GM19328 (cell line): Measurements from ENCODE around the gene FNIP1.
"Not testable (repeated sequence)": the region's sequence is repeated elsewhere in the genome, so short reads cannot be mapped to it uniquely, and the experiment has no call there.

Experiments used
- ATAC-seq: cut with Tn5 transposase; IDR thresholded peaks from one replicate; pipeline ENCODE4 v1.9.1; 2021; ENCODE audit warnings: mild to moderate bottlenecking, moderate library complexity; ENCODE audit not compliant: unreplicated experiment

The FNIP1 gene

DNA sequence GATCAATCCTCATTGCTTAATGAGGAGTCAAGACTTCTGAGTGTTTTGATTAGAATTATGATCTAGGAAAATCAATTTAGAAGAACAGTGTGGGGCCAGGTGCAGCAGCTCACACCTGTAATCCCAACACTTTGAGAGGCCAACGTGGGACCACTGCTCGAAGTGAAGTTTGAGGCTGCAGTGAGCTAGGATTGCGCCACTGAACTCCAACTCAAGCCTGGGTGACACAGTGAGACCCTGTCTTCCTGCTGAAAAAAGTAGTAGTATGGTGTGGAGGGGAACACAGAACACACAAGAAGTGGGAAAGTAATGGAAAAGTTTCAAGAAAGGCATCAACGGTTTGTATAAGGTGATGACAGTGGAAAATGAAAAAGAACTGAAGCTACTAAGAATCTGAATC is 9.1 kb downstream of the FNIP1 start:
- ATAC-seq = no peak

DNA sequence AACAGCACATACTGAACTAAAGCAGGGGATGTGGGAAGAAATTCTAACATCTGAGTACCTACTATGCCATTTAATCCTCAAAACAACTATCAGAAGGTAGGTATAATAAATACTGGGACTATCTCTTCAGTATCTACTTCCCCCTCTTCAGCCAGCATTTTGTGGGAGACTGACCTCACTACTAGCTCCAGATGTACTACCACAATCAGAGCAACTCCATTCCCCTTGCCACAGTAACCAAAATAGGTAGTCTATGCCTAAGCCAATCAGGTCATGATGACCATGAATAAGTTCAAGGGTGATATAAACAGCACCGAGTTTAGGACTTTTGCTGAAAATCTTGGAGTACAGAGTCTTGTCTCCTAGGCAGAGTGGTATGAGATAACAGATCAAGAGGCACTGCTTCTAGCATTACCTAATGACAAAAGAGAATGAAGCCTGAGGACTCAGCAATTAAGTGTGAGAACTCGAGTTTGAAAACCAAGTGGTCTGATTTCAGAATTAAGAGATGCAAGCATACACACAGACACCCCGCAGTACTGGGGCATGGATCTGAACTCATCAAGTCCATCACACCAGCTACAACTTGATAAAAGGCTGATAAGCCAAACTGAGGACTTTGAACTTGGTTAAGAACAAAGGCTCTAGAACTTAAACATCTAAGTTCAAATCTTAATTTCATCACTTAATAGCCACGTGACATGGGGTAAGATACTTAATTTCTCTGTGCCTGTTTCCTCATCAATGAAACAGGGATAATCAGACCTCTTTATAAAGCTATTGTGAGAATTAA is 9.7 kb downstream of the FNIP1 start:
- ATAC-seq = no peak

DNA sequence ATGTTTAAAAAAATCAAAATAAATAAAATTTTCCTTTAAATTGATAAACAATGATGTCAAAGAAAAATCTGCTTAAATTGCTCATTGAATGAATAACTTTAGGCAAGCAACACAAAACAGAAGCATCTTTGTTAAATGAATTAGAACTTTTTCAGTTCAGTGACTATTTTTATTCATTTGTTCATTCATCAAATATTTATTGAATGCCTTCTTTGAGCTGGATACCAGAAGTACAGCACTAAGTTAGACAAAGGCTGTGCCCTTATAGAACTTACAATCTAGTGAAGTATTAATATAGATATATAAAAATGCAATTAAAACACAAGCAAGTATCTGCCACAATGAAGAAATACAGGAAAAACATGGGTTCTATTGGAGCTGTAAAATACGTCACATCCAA is 10.8 kb downstream of the FNIP1 start:
- ATAC-seq = no peak

DNA sequence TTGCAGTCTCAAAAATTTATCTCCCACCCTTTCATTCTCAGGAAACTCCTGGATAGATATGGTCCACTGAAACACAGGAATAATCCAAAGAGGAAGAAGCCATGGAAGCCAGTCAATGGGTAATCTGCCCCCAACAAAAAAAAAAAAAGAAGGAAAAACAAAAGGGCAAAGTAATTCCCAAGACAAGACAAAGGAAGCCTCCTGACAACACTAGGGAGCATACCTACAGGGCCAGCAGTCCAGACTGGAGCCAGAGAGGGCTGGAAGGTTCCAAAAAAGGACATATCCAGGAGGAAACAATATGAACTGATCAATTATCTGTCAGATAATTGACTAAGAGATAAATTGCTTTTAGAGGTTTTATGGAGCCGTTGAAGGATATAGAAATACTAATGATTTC is 12.9 kb downstream of the FNIP1 start:
- no peak for ATAC-seq

DNA sequence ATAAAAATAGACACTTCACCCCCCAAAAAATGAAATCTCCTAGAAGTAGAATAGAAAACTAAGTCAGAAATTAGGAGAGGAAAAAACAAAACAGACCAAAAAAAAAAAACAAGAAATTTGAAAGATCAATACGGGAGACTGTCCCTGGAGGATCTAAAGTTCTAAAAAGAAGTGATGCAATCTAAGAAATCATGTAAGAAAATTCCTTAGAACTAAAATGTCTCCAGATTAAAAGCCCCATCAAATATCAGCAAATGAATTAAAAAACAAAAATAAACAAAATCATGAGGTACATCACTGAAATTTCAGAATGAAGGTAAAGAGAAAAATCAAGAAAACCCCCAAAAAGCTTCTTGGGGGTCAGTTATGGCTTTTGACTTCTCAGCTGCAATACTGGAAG is 13.5 kb downstream of the FNIP1 start:
- no peak for ATAC-seq

DNA sequence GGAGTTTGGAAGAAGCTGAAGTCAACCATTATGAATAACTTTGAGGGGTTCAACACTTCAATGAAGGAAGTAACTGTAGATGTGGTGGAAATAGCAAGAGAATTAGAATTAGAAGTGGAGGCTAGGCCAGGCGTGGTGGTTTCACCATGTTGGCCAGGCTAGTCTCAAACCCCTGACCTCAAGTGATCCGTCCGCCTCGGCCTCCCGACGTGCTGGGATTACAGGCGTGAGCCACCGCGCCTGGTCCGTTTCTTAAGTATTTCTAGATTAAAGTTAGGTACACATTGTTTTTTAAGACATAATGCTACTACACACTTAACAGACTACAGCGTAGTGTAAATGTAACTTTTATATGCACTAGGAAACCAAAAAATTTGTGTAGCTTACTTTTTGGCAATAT is 14.1 kb downstream of the FNIP1 start:
- ATAC-seq = no peak

DNA sequence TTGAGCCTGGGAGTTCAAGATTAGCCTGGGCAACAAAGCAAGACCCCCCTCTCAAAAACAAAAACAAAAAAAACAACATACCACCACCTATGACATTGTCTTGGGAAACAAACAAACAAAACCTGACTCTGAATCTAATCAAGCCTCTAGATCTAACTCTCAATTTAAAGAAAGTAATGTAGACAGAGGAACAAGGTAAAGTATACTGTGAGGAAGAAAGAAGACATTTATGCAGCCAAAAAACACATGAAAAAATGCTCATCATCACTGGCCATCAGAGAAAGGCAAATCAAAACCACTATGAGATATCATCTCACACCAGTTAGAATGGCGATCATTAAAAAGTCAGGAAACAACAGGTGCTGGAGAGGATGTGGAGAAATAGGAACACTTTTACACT is 18.7 kb downstream of the FNIP1 start:
- not testable (repeated sequence) for ATAC-seq

DNA sequence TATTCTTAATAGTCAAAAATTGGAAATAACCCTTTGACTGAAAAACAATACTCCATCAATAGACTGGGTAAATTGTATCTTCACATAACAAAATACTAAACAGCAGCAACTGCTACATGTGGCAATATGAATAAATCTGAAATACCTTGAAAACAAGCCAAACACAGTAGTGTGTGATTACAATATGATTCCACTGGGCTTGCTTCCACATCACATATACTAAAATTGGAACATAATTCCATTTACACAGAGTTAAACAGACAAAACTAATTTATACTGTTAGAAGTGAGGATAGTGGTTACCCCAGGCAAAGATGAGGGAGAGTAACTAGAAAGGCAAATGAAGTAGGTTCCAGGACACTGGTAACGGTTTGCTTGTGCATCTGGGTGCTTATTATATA is 20.4 kb downstream of the FNIP1 start:
- ATAC-seq = no peak

DNA sequence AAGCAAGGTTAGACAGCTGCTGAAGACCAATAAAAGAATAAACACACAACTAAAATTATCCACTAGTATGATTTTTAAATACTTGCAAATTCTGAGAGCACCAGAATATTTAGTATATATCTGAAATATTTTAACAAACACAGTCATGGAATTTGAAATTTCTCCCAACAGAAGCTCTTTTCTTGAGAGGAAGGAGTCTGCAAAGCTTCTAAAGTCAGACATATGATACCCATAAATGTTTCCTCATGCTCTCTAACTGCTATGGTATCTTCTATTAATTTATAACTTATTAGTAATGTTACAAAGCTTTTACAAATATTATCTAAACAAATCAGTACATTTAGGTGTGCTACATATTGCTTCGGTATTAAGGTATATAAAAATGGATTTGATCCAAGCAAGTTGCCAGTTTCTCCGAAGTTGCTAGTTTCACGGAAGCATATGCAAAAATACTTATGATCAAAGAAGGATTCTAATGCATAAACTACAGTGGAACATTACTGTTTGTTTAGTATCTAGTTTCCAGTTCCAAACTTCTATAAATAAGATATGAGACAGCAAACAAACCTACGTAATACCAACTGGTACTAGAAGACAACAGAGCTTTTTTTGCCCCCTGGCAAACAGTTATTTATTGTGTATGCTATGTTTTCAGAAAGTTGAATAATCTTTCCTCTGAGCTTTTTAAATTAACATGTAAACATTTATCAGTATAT is 22.0 kb downstream of the FNIP1 start:
- ATAC-seq = no peak

DNA sequence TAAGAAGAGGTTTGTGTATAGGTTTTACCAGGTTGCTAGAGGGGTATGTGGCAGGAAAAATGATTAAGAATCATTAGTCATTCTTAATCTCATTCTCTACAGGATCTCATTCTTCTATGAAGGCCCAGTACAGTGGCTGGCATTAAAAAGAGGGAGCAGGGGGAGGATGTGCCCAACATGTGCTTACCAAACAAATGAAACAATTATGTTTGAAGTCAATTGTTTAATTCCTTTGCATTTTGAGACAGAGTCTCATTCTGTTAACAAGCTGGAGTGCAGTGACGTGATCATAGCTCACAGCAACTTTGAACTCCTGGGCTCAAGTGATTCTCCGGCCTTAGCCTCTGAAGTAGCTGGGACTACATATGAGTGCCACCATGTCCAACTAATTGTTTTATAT is 23.0 kb downstream of the FNIP1 start:
- ATAC-seq = no peak

DNA sequence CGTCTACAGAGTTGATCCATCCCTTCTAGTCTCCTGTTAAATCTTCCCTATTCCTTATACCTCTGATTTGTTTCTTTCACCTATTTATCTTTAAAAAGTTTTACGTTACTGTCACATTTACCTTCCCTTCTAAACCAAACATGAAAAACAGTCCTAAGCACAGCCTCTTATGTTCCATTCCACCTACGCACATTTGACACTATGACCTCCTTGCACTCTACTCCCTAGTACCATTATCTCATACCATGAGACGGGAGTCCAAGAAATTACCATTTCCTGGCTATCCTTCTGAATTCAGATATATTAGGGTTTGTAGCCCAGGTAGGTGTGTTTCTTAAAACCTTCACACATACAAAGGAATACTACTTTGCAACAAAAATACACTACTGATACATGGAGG is 25.1 kb downstream of the FNIP1 start:
- ATAC-seq = no peak

DNA sequence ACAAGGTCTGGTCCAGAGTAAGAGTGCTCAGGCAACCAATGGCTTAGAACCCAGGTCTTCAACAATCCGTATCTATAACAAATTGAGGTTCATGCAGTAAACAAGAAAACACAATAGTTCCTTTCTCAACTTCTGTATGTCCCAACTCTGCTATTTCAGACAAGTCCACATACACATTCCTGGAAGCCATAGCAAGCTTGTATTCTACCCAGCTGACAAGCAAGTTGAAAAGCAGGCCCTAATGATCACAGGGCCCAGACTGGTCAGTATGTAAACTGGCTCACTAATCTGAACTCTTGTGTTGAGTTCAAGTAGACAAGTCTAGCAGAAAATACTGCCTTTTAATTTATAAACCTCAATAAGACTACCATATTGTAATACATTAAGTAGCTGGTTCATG is 26.9 kb downstream of the FNIP1 start:
- ATAC-seq = no peak

DNA sequence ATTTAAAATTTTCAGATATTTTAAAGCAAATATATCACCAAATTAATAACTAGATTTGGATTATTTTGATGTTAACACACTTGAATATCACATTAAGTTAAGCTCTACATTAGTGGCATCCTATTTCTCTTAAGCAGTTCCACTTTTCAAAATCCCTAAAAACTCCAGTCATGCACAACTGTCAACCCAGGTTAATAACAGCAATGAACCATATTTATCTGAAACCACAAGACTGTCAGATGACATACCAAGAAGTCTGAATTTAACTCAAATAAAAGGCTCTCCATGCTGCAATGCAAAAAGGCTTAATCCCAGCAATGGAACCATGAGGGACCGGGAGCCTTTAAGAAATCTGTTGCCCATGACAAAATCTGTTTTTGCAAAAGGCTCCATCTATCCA is 27.5 kb downstream of the FNIP1 start:
- ATAC-seq = no peak

DNA sequence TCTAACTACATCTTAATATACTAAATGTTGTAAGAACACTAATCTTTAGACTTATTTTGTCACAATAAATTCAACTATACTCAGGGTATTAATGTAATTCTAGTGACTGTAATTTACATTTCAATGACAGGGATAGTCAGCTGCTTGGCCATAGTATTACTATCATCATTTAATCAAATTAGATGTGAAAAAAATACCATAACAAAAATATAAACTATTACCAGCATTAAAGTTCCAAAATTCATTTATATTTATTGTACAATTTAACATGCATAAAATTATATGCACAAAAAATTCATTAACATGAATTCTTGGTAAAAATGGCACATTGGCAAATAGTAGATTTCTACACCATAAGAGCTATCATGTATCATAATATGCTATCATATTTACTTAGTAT is 28.9 kb downstream of the FNIP1 start:
- no peak for ATAC-seq

DNA sequence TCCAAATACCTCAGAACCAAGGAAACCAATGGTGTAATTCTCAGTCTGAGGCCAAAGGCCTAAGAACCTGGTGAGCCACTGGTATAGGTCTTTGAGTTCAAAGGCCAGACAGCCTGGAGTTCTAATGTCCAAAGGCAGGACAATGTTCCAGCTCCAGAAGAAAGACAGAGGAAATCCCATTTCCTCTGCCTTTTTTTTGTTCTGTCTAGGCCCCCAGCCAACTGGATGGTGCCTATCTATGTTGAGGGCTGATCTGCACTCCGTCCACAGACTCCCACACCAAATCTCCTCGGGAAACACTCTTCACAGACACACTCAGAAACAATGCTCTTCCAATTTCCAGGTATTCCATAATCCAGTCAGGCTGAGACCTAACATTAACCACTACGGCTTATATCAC is 30.1 kb downstream of the FNIP1 start:
- ATAC-seq = no peak

DNA sequence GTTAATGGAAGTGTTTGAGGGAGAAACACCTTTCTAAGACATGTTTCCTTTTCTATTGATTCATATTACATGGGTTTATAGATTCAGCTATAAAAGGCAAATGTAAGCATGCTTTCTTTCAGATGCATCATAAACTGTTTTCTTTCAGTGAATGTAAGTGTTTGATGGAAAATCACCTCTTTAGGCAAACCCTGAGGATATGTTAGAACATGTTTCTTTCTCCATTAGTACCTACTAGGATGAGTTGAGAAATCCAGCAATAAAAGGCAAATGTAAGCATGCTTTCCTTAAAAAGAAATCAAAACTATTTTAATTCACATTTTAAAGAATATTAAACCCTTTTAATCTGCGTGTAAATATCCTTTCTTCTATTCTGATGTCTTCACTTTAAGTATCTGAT is 31.6 kb downstream of the FNIP1 start:
- ATAC-seq = no peak

DNA sequence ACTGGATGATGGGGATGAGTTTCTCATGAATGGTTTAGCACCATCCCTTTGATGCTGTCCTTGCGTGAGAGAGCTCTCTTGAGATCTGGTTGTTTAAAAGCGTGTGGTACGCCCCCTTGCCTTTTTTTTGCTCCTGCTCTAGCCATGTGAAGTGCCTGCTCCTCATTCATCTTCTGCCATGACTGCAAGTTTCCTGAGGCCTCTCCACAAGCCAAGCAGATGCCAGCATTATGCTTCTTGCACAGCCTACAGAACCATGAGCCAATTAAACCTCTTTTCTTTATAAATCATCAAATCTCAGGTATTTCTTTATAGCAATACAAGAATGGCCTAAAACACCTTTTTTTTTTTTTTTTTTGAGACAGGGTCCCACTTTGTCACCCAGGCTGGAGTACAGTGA is 32.8 kb downstream of the FNIP1 start:
- ATAC-seq = no peak

DNA sequence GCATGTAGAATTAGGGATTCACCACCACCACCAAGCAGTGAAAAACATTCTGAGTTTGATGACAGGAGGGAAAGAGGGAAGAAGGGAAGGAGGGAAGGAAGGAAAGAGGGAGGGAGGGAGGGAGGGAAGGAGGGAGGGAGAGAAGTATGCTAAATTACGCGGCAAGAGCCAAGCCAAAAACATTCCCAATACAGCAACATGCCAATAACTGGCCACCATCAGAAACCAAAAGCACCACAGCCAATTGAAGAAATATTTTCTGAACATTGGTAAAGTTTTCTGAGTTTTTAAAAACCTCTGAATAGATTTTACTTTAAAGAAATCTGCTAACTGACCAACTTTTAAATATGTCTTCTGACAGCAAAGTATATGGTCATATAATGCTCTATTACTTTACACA is 36.0 kb downstream of the FNIP1 start:
- ATAC-seq = no peak

DNA sequence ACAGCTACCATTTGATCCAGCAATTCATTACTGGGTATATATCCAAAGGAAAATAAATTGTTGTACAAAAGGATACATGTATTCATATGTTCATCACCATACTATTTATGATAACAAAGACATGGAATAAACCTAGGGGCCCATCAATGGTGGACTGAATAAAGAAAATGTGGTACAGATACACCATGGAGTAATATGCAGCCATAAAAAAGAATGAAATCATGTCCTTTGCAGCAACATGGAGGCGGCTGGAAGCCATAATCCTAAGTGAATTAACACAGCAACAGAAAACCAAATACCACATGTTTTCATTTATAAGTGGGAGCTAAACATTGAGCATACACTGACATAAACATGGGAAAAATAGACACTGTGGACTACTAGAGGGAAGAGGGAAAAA is 37.1 kb downstream of the FNIP1 start:
- ATAC-seq = no peak

DNA sequence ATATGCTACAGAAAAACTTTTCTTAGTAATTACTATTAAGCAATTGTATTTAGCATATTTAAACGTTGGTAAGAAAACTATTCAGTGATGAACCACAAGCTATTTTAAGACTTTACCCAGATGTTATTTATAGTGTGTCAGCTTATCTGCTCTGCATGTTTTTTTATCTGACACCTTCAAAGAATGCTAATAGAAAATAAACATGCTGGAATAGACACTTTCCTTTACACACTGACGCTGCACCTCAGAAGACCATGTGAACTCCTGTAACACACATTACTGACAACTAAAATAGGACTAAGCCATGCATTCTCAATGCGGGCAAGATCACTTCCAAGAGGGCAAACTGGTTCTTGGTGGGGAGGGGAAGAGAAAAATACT is 38.3 kb downstream of the FNIP1 start:
- no peak for ATAC-seq

DNA sequence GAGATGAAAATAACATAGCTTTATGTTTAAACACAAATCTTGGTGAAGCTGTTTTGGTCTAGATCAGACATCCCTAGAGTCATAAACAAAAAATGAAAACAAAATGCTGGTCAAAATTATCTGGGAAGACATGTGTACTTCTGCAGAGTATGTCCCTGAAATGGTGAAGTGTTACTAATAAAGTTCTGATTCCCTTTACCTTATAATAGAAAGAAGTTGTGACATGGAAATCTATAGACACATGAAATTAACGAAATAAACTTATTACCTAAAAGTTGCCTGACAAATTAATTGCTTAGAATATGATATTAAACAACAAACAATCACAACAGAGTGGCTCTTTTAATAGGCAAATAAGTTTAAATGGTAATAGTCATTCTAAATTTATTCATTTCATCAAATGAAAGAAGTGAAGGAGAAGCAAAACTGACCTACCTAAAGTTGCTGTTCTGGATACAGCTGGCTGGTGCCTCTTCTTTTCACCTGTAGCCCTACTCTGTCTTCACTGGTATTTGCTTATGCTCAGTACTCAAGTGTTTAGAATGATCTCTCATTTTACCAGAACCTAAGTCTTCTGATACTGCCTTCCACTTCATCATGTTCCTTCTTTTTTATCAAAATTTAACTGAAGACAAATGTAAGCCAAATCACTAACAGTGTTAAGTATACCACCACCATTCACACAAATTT is 38.8 kb downstream of the FNIP1 start:
- no peak for ATAC-seq

DNA sequence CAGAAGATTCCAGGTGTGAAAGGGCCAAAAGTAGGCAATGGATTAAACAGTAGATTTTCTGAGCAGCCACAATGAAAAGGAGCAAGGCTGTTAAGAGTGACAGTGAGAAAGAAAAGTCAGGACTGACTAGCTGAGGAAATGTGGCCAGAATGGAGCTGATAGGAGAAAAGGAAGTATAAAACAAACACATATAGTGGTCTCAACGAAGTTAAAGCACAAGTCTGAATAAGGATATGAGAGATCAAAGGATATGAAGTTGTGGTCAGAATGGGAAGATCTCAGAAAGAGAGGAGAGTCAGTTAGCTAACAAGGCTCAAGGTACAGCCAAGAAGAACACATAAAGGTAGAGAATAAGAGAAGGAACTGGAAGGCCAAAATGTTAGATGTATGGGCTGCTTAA is 39.9 kb downstream of the FNIP1 start:
- ATAC-seq = no peak
